AG08395 (cell line): ENCODE measurements around the gene AFAP1L1.
"Not testable (repeated sequence)": the region's sequence is repeated elsewhere in the genome, so short reads cannot be mapped to it uniquely, and the experiment has no call there.

ENCODE experiments used
- DNase-seq: peaks from one replicate; pipeline ENCODE4 v3.0.0; 2012; ENCODE audit warnings: mixed read lengths, low spot score

The AFAP1L1 gene

DNA sequence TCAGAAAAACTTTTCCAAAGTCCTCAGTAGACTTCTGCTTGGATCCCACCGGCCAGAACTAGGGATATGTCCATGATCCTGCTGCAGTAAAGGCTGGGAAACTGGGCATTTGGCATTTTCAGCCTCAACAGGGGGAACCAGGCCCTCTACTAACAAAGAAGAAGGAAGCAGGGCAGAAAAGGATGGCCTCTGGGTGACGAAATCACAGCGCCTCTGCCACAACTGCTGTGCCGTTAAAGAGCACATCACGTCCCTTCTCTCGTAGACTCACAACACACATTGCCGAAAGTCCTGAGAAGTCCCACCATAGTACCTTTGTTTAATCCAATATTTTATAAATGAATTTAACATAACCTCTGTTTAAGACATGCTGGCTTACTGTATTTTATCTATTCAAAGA lies 10.4 kb upstream of the AFAP1L1 start:
- DNase-seq: no peak

DNA sequence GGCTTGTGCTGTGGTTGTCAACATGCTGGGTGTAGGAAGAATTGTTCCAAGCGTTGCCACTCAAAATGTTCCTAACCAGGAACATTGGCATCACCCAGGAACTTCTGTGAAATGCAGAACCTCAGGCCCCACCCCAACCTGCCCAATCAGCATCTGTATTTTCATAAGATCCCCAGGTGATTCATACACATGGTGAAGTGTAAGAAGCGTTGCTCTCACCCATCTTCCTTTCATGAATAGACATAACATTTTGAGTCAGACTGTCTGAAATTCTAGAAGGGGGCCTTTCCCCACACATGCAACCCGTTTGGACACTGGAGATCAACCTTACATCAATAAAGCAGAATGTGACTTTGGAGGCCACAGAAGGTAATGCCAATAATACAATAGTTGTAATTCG lies 9.3 kb upstream of the AFAP1L1 start:
- no peak for DNase-seq

DNA sequence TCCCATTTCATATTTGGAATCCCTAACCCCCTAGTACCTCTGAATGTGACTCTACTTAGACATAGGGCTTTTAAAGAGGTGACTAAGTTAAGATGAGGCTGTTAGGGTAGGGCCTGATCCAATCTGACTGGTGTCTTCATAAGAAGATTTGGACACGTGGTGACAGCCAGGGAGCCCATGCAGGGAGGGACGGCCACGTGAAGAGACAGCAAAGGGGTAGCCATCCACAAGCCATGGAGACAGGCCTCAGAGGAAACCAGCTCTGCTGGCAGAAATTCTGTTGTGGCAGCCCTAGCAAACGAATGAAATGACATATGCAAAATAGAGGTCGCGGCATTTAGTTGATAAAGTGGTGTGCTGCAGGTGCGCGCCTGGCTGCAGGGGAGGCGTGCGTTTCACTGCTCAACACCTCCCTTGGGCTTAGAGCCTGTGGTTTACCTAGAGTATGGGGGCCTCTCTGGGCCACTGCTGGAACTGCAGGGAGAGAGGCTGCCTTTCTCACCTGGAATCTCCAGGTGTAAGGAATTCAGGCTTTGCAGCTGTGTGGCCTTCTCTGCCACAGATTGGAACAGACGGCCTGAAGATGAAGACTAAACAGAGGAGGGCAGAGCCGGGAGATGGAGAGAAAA lies 7.1 kb upstream of the AFAP1L1 start:
- DNase-seq: no peak

DNA sequence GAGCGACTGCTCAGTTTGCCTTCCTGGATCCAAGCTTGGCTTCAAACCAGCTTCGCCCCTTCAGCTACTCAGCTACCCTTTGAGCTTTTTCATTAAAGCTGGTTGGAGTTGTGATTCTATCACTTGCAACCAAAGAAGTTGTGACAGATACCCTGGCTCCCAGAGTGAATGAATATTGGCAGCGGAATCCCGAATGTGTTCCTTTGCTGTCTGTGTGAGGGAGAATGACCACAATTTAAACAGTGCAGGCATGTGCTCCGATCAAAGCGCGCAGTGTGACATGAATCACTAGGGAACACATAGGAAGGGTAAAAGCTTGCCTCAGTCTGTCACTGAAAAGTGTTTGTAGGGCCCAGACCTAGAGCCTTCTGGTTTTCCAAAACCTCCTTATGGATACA lies 6.6 kb upstream of the AFAP1L1 start:
- no peak for DNase-seq

DNA sequence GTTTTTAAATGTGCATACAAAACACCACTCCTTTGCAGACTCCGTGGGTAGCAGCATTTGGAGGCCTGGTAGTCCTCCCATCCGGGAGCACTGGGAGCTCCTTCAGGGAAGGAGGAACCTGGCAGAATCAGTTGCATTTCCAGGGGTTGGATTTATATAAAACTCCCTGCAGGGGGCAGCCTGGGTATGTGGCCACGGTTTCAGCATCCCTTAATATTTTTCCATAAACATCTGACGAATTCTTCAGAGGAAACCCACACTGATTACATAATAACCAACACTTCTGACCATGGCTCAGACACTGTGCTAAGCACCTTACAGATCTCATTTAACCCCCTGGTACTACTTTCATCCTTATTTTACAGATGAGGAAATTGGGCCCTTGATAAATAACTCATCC lies 6.1 kb upstream of the AFAP1L1 start:
- peak; percentile 79 for DNase-seq

DNA sequence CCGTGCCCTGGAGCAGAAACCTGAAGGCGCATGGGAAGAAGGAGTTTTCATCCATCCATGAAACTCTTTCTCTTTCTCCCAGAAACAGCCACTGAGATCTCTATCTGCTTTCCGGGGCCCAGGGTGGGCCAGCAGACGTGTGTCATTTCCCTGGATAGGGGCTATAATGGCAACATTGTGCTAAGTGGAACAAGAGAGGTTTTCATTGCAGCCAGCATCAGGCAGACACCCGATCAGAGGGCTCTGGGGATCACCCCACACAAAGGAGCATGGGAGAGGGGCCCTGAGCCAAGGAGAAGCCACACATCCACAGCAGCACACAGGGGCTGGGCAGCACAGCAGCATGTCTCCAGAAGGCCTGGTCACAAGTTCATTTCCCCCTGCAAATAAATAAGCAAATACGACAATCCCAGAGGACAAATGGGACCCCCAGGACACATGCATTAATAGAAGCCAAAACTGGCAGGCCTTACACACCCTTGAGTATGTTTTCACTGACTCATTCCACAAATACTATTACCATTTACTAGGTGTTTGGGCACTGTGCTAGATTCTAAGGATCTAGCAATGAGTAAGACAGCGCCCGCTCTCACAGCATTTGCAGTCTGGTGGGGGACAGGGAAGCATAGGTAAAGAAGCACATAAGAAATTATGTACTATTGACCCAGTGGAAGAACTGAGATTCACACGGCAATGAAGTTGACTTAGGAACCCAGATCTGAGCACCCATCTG lies 4.3 kb upstream of the AFAP1L1 start:
- no peak for DNase-seq

DNA sequence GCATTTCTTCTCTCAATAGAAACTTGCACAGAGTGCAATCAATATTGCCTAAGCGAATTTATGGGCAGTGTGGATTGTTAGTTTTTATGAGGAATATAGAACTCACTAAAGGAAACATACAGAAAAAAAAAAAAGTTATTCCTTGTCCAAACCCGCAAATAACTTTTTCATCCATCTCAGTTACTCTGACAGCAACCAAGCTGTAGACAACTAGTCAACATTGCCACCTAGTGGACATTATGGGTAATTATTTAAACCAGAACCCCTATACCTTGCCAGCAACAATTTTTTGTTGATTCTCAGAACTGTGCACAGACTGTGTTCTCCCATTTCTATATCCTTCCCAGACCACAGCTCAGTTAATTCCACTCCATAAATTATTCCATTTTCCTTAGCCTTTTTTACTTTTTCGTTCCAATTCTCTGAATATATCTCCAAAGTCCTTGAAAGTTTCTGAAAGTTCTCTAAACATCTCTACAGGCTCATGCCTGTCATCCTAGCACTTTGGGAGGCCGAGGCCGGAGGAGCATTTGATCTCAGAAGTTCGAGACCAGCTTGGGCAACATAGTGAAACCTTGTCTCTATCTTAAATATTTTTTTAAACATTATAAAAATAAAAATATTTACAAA lies 2.6 kb upstream of the AFAP1L1 start:
- DNase-seq: peak; percentile 69

DNA sequence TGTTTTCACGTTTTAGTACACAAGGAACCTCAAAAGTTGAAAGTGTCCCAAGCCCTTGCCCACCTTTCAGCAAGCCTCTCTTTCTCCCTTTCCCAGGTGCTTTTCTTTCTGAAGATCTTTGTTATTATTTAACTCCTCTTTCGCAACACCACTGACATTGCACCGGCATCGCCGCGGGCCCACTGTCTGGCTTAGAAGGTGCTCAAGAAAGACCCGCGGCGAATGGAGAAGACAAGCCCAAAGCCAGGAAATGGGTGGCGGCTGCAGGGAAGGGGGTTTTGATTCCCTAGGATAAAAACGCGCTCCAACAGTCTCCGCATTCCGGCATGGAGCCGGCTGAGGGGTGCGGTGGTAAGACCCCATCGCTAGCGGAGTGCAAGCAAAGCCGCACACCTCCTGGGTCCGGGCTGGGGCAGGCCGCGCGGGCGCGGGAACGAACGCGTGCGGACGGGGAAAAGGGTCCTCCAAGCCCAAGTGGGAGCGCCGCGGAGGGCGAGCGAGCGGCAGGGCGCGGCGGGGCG lies 404 bp upstream of the AFAP1L1 start:
- no peak for DNase-seq

DNA sequence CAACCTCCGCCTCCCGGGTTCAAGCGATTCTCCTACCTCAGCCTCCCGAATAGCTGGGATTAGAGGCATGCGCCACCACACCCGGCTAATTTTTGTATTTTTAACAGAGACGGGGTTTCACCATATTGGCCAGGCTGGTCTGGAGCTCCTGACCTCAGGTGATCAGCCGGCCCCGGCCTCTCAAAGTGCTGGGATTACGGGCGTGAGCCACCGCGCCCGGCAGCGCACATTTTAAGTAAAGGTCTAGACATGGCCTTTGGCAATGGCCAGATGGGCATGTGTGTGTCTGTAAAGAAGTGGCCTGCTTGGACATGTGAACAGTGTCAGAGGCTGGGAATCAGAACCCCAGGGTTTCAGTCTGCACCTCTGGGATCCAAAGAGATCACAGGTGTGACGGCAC lies 1.1 kb downstream of the AFAP1L1 start:
- DNase-seq: not testable (repeated sequence)

DNA sequence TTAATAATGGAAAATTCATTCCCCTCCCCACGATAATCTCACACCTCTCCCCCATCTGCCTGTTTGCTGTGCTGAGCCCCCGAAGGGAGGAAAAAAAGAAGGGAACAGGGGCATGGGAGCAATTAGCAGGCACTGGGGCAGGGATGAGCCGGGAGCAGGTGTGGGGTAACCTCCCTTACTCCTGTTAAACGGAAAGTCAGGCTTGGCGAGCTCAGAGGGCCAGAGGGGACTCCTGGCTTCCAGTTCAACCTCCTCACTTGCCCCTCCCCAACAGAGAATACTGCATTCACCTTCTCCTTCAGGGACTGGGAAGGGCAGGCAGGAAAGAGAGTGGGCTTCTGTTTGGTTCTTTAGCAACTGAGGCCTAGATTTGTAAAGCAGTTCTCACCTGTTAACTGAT lies 1.6 kb downstream of the AFAP1L1 start:
- no peak for DNase-seq

DNA sequence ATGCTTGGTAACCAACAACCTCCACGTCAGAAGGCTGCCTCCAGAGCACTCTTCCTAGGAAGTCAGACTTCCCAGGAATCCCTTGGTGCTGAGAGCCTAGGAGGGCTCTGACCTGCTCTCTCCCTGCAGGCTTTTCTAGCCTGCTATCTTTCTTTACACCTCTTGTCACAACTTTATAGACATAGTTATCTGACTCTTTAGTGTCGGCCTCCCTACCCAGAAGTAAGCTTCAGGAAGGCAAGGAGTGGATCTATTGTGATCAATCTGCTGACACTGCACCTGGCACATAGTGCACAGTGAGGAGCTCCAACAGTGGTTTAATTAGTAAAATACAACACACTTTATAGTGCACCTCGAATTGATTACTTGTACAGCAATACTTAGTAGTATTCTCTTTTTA lies 2.3 kb downstream of the AFAP1L1 start:
- DNase-seq: no peak

DNA sequence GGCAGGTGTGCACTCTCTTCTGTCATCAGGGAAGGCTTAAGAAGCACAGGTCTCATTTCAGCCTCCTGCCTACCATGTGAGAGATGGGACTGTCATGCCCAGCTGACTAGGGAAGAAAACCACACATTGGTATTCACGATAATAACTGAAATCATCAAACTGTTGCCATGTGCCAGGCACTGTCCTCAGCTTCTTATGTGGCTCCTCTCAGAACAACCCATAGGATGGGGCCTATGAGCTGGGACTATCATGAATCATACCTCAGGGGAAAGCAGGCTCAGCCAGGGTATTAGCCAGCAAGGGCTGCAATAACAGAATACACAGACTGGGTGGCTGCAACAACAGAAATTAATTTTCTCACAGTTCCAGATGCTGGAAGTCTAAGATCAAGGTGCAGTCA lies 3.3 kb downstream of the AFAP1L1 start:
- peak; percentile 62 for DNase-seq

DNA sequence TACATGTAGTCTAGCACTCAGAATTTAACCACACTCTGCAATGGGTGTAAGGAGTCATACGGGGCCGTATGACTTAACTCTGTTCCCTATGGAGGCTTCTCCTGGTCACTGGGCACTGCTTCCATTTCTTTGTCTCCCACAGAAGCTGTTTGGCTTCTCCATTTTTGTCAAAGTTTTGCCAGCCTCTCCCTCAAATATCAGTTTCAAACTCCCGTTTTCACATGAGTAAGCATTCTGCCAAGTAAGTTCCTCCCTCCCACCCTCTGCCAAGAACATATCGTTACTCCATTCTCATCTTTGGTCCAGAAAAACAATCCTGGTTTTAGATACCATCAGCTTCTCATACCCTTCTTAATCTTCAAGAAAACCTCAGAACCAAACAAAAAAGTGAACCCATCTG lies 6.1 kb downstream of the AFAP1L1 start:
- DNase-seq: no peak

DNA sequence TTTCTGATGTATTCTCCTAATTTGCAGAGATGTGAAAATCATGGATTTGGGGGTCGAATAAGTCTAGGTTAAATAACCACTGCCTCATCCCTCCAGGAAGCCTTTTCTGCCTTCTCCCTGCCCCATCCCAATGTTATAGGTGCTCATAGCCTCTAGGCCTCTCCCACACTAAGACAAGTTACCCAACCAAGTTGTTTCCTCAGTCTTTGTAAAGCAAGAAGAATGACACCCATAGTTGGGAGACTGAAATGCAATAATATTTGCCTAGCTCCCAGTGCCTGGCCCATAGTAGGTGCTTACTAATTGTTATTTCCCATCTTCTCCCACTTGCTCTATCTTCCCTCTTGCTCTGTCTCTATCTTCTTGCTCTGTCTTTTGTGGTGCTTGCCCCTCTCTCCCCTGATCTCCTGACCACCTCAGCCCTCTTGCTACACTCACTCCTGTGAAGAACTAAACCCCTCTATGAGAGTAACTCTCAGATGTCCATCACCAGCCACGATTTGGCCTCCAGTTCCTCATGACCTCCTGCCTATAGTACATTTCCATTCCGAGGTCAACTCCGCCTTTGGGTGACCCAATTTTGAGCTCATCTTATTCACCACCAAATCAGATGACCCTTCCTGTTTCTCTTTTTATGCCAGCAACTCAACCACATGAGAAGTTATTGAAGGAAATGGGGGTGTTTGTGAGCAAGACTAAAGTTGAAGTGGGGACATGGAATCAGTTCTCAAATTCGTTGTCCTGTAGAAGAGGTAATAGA lies 7.0 kb downstream of the AFAP1L1 start:
- no peak for DNase-seq

DNA sequence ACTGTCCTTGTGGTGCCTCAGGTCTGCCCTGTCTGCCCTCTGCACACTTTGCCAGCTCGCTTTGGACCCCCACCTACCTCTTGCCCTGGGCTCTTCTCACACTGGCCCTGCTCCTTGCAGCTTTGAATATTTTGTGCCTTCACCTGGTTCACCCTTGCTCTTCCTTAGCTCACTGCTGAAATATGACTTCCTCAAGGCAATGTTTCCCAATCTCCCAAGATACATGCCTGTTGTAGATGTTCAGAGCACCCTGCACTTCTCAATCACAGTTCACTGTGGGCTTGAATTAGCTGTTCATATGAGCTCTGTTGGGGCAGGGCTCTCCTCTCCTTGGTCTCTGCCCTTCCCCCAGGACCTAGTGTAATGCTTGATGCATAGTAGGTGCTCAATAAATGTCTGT lies 8.0 kb downstream of the AFAP1L1 start:
- no peak for DNase-seq

DNA sequence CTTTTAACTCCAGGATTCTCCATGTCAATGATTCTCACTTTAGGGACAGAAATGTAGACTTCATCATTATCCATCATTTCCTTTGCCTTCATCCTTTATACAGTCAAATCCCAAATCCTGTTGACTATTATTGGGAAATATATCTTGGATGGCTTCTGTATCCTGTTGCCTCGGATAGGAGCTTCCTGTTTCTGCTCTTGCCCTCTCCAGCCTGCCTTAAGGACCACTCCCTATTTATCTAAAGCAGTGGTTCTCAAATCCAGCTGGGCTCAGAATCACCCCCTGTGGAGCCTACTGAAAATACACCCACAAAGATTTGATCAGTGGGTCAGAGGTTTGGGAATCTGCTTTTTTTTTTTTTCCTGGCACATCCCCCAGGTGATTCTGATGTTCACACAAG lies 8.5 kb downstream of the AFAP1L1 start:
- DNase-seq: no peak

DNA sequence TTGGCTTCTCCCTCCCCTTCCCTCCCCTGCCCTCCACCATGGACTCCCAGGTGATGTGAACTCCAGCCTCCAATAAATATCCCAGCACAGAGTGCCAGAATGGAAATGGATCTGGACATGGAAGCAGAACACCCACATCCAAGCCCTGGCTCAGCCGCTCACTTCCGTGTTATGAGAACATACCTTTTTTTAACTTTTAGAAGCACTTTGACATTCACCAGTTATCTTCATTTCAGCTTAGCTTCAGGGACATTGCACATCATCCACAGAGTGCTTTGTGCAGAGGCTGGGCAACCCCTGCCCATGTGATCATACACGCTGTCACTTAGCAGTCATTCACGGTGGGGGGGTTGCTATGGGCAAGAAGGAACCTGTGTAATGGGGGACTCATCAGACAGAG lies 9.1 kb downstream of the AFAP1L1 start:
- no peak for DNase-seq

DNA sequence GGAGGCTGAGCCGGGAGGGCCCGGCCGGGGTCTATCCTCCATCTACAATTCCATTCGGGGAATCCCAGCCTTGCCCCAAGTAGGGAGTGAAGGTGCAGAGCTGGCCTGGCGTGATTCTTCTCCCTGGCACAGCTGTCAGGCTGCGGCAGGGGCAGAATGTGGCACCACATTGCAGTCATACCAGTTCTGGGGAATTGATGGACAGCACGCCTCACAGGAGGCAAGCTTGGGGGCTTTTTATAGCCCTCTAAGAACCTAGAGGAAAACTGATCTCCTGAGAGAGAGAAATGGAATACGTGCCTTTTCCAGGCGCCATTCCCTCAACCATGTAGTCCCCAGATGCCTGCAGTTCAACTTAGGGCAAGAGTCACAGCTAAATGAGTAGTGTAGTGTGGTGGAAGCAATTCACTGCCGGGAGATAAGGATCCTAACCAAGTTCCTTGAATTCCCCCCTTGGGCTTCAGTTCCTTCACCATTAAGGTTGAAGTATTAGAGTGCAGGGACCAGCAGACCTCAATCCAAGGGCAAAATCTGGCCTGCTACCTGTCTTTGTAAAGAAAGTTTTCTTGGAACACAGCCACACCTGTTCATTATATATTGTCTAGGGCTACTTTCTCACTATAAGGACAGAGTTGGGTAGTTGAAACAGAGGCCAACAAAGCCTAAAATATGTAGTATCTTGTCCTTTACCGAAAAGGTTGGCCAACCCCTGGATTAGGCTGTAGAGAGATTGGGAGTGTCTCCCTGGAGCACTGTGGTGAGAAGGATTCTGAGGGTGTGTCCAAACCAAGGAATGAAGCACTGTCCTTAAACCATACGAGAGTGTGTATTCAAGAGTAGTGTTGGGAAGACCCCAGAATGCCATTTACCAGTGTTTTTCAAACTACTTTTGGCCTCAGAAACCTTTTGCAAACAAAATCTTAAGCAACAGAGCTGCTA lies 10.6 kb downstream of the AFAP1L1 start:
- no peak for DNase-seq

DNA sequence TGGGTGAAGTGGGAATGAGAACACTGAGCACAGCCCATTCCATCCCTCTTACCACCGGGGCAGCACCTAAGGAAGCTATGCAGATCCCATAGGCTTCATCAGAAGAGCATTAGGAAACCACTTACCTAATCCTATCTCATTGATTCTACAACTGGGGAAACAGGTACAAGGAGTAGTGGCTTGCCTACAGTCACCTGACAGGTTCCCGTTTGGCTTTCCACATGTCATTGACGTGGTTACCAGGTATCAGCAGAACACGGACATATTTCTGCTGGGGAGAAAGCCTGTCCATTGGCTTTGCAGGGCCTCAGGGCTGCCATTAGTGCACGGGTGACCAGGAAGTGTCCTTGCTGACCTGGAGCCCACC lies 11.3 kb downstream of the AFAP1L1 start:
- no peak for DNase-seq

DNA sequence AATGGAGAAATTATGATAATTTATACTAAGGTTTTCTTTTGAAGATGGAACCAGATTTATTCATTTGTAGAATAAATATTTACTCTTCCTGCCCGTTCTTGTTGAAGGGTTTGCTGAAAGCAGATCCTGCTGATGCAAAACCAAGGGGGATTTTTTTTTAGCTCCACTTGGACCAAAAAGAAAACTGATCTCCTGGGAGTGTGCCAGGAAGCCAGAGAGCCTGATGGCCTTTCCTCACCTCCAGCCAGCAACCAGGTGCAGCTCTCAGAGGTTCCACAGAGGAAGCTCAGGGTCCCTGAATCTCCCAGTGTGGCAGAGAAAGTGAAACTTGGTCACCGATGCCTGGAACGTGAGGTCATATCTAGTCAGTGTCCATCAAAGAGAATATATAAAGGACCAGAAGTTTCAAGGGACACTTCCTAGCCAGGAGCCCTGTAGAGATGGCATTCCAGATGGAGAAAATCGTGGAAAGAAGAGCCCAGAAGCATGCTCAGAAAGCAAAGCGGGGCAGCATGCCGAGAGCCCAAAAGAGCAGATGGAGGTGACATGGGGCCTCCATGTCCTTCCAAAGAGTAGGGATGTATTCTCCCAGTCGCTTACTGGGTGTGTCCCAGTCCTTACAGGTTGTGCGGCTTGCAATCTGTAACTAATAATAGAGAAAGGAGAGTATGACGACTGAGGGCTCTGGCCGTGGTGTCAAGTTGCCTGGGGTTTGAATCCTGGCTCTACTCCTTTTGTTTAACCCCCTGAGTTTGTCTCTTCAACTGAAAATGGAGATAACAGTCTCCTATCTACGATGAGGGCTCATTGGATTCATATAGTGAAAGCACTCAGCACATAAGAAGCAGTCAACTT lies 12.2 kb downstream of the AFAP1L1 start:
- DNase-seq: peak; percentile 42

DNA sequence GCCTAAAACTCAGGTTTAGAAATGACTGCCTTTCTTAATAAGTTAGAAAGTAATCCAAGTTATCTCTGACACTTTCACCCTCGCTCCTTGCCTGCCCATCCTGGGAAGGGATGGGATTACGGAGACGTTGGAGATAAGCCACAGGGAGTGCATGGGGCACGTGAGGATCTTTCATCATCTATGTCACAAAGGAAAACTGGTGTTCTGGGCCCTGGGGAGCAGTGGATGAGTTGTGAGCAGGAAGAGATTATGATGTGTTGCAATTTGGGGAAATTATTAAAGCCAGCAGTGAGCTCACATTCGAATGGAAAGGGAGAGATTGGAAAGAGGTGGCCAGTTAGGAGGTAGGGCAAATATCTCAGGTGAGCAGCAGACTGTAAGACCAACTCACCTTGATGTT lies 12.8 kb downstream of the AFAP1L1 start:
- peak; percentile 64 for DNase-seq
